Endothelial cell (in vitro differentiated cells): Measurements from ENCODE around the gene PMP22. TPM values are rescaled to one million over a fixed set of nuclear protein-coding genes. Genes with fewer than 3 reads are reported as not detected.
A peak's percentile ranks its signal among the peaks of the same experiment; 100 is the strongest.

Source experiments
- DNase-seq: peaks from one replicate; pipeline ENCODE4 v3.0.0; 2021; ENCODE audit warnings: low spot score
- H3K27ac Mint-ChIP-seq: one replicate; pipeline ENCODE4 v1.8.0; 2021; ENCODE audit warnings: mixed read lengths, inconsistent platforms; ENCODE audit not compliant: unreplicated experiment
- H3K27me3 Mint-ChIP-seq: one replicate; pipeline ENCODE4 v1.8.0; 2021; ENCODE audit warnings: mild to moderate bottlenecking, moderate library complexity, mixed read lengths, inconsistent platforms; ENCODE audit not compliant: unreplicated experiment
- H3K36me3 Mint-ChIP-seq: one replicate; pipeline ENCODE4 v1.8.0; 2021; ENCODE audit warnings: mild to moderate bottlenecking, low read depth, mixed read lengths, inconsistent platforms; ENCODE audit not compliant: unreplicated experiment
- H3K4me1 Mint-ChIP-seq: one replicate; pipeline ENCODE4 v1.8.0; 2021; ENCODE audit warnings: mild to moderate bottlenecking, mixed read lengths, inconsistent platforms; ENCODE audit not compliant: unreplicated experiment
- H3K4me3 Mint-ChIP-seq: one replicate; pipeline ENCODE4 v1.8.0; 2021; ENCODE audit warnings: mild to moderate bottlenecking, mixed read lengths, inconsistent platforms; ENCODE audit not compliant: unreplicated experiment
- H3K9me3 Mint-ChIP-seq: one replicate; pipeline ENCODE4 v1.8.0; 2021; ENCODE audit warnings: mixed read lengths, inconsistent platforms; ENCODE audit not compliant: unreplicated experiment
- CTCF ChIP-seq: fragments of 200-600 bp; sonication (generic); IDR thresholded peaks from one replicate; pipeline ENCODE4 v1.5.0; 2021; ENCODE audit warnings: antibody characterized with exemption; ENCODE audit not compliant: unreplicated experiment
- total RNA-seq: library from RNA; stranded (reverse); fragmentation: NEBNext Ultra II Directional; extraction: Animal tissue kit (Norgen Biotek cat#: 25700); gene quantifications from one replicate; pipeline ENCODE4 v1.2.1, GENCODE V29; 2021; ENCODE audit not compliant: unreplicated experiment

Gene PMP22
- total RNA-seq, 1 donor from 2014 or later = 314 TPM

DNA sequence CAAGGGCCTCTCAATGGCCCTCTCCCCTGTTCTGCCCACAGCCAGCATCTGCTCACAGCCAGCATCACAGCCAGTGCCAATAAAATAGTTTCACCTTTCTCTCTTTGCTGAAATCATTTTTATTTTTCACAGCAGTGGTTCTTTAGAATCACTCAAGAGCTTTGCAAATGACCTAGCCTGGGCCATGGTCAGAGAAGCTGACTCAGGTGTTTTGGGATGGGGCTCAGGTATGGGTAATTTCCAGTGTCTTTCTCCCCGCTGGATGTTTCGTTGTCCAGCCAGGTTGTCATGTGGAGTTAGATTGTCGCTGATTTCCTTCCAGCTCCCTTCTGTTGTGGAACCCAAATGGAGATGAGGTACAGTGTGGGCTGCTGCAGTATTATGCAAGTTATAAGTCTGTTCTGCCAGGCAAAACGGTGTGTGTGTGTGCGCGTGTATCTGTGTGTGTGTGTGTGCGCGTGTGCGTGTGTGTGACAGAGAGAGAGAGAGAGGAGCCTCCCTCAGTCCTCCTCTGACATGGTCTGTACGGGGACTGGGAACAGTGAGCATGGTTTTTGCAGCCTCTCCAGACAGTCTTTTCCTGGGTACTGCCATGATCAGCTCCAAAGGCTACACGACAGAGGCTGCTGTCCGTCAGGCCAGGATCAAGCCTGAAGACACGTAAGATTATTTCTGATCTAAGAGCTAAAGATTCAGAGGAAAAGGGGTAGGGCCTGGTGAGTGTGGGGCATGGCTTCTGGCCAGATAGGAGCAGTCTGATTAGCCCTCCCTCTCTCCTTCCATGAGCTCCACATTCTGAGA is 1.4 kb upstream of the PMP22 start:
- Mint-ChIP-seq H3K4me3 (no peak overlapping the region), H3K27ac (no peak overlapping the region), H3K36me3 (no peaks in the 10 kb centered on the region), H3K27me3 (peaks cover 3% of the 10 kb centered on the region), H3K4me1 (peaks cover 20% of the 10 kb centered on the region), H3K9me3 (no peaks in the 10 kb centered on the region)
- no peak for TF ChIP-seq CTCF
- DNase-seq = no peak

DNA sequence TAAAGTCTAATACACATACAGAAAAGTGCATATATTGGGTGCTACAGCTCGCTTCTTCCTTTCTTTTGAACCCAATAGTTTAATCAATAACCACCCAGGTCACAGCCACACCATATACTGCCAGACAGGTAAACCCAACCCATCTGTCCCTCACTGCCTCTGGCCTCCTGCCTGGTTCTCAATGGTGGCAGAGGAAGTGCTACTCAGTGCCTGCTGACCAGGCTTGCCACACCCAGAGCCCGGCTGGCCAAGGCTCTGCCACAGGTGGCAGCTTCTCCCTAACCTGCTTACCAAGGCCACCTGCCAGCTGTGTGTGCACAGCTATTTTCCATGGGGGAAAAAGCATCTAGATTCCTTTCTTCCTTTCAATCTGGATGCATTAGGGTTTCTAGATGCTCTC is 584 bp downstream of the PMP22 start:
- no peak for DNase-seq
- Mint-ChIP-seq H3K4me1 (peaks cover 19% of the 10 kb centered on the region), H3K36me3 (peaks cover 6% of the 10 kb centered on the region), H3K4me3 (no peak overlapping the region), H3K9me3 (no peaks in the 10 kb centered on the region), H3K27ac (no peak overlapping the region), H3K27me3 (peaks cover 8% of the 10 kb centered on the region)
- TF ChIP-seq CTCF = no peak

GRCh38 chr17:15263680-15264079 is 1.4 kb downstream of the PMP22 start:
- Mint-ChIP-seq H3K9me3 (no peaks in the 10 kb centered on the region), H3K4me3 (peak overlapping the region; percentile 96), H3K27me3 (peaks cover 8% of the 10 kb centered on the region), H3K4me1 (peaks cover 21% of the 10 kb centered on the region), H3K27ac (no peak overlapping the region), H3K36me3 (peaks cover 14% of the 10 kb centered on the region)
- TF ChIP-seq CTCF = no peak
- DNase-seq = no peak

DNA sequence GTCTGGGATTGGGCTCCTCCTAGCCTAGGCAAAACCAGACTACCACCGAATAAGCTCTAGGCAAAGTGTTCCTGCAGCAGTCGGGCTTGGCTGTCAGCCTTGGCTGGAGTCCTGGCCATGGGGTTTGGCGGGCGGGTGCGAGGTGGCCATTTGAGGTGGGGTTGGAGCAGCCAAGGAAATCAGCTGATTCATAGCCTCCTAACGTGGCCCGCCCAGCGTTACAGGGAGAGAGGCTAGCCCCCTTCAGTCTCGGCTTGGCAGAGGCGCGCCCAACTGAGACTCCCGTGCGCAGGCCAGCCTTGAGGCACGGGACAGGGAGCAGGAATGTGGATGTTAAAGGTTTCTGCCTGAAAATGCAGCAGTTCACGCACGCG is 1.9 kb downstream of the PMP22 start:
- Mint-ChIP-seq H3K4me1 (peaks cover 21% of the 10 kb centered on the region), H3K36me3 (peaks cover 18% of the 10 kb centered on the region), H3K27ac (no peak overlapping the region), H3K9me3 (no peaks in the 10 kb centered on the region), H3K27me3 (peaks cover 11% of the 10 kb centered on the region), H3K4me3 (peak overlapping the region; percentile 96)
- TF ChIP-seq CTCF = no peak
- peak; percentile 55 for DNase-seq
